SU-DHL-6 (cell line): ENCODE data around the gene LAMB4.

Experiments
- H2AFZ ChIP-seq: fragments of 200-600 bp; sonication (generic); 2 replicates; pipeline ENCODE4 v1.6.1; 2014; ENCODE audit warnings: low read depth, mild to moderate bottlenecking, moderate library complexity, mixed read lengths, antibody characterized with exemption, low read length; ENCODE audit not compliant: severe bottlenecking
- H3F3A ChIP-seq: fragments of 200-600 bp; shearing (Covaris generic); 2 replicates; pipeline ENCODE4 v1.6.0; 2016; ENCODE audit warnings: antibody characterized with exemption, mild to moderate bottlenecking; ENCODE audit not compliant: insufficient read depth
- H3K27ac ChIP-seq: fragments of 200-600 bp; sonication (generic); 2 replicates; pipeline ENCODE4 v1.5.1; 2016; ENCODE audit warnings: low read depth, mild to moderate bottlenecking, low read length, moderate library complexity, mixed read lengths
- H3K27me3 ChIP-seq: fragments of 200-600 bp; sonication (generic), shearing (Covaris generic); 2 replicates; pipeline ENCODE4 v1.6.0; 2014; ENCODE audit warnings: mild to moderate bottlenecking, low read length
- H3K36me3 ChIP-seq: fragments of 200-600 bp; sonication (generic); 2 replicates; pipeline ENCODE4 v1.6.1; 2014; ENCODE audit warnings: mild to moderate bottlenecking, low read length, mixed read lengths
- H3K4me2 ChIP-seq: fragments of 300-600, 200-600 bp; shearing (Covaris generic), sonication (generic); 2 replicates; pipeline ENCODE4 v1.6.0; 2014; ENCODE audit warnings: low read length, low read depth, mild to moderate bottlenecking; ENCODE audit not compliant: poor library complexity, severe bottlenecking
- H3K4me3 ChIP-seq: fragments of 200-600 bp; sonication (generic); 2 replicates; pipeline ENCODE4 v1.5.1; 2014; ENCODE audit warnings: antibody characterized with exemption, low read length, mild to moderate bottlenecking, mixed read lengths; ENCODE audit not compliant: insufficient read depth, poor library complexity, severe bottlenecking
- H3K79me2 ChIP-seq: fragments of 200-600 bp; sonication (generic); 2 replicates; pipeline ENCODE4 v1.6.1; 2014; ENCODE audit warnings: mild to moderate bottlenecking, low read length, moderate library complexity; ENCODE audit not compliant: insufficient read depth
- H3K9ac ChIP-seq: fragments of 200-600 bp; sonication (generic); 2 replicates; pipeline ENCODE4 v1.7.0; 2014; ENCODE audit warnings: mild to moderate bottlenecking, low read length
- H3K9me2 ChIP-seq: fragments of 200-600 bp; sonication (generic); replicated peaks from 2 replicates; pipeline ENCODE4 v1.6.1; 2014; ENCODE audit warnings: low read length; ENCODE audit not compliant: insufficient read depth
- H3K9me3 ChIP-seq: fragments of 200-600 bp; sonication (generic); 2 replicates; pipeline ENCODE4 v1.6.1; 2014; ENCODE audit warnings: low read length, mixed read lengths; ENCODE audit not compliant: insufficient read depth
- H4K20me1 ChIP-seq: fragments of 200-600 bp; sonication (generic); 2 replicates; pipeline ENCODE4 v1.6.1; 2014; ENCODE audit warnings: low read depth, mild to moderate bottlenecking, antibody characterized with exemption, low read length, moderate library complexity, mixed read lengths
- CTCF ChIP-seq: fragments of 200-600 bp; sonication (generic); IDR thresholded peaks from one replicate; pipeline ENCODE4 v1.5.1; 2017; ENCODE audit warnings: antibody characterized with exemption, mild to moderate bottlenecking, low read length, moderate library complexity; ENCODE audit not compliant: insufficient read depth, poor library complexity, severe bottlenecking
- EZH2phosphoT487 ChIP-seq: fragments of 200-600 bp; sonication (generic), shearing (Covaris generic); conservative IDR thresholded peaks from 2 replicates; pipeline ENCODE4 v1.6.1; 2018; ENCODE audit warnings: mild to moderate bottlenecking, antibody characterized with exemption, low read length, moderate library complexity, mixed read lengths

LAMB4 gene

GRCh38 chr7:108088729-108089128, 41.4 kb downstream of the LAMB4 start:
- TF ChIP-seq EZH2phosphoT487, result no peak
- no peak for TF ChIP-seq CTCF
- H4K20me1 ChIP-seq, result no peaks in the 10 kb centered on the region
- H3K79me2 ChIP-seq, result no peaks in the 10 kb centered on the region
- no peak overlapping the region for H3K4me2 ChIP-seq
- no peaks in the 10 kb centered on the region for H3K9me3 ChIP-seq
- H3K36me3 ChIP-seq, result no peaks in the 10 kb centered on the region
- H3K27ac ChIP-seq, result no peak overlapping the region
- H3K9me2 ChIP-seq, result no peaks in the 10 kb centered on the region
- no peak overlapping the region for H3K9ac ChIP-seq
- no peaks in the 10 kb centered on the region for H3K27me3 ChIP-seq
- no peaks in the 10 kb centered on the region for H3F3A ChIP-seq
- H3K4me3 ChIP-seq, result no peak overlapping the region
- no peak overlapping the region for H2AFZ ChIP-seq

GRCh38 chr7:108087778-108088177, 42.4 kb downstream of the LAMB4 start:
- no peak overlapping the region for H2AFZ ChIP-seq
- H3K27ac ChIP-seq, result no peak overlapping the region
- H3K79me2 ChIP-seq, result no peaks in the 10 kb centered on the region
- TF ChIP-seq CTCF (no peak), EZH2phosphoT487 (no peak)
- H4K20me1 ChIP-seq, result no peaks in the 10 kb centered on the region
- no peak overlapping the region for H3K4me2 ChIP-seq
- no peaks in the 10 kb centered on the region for H3K27me3 ChIP-seq
- no peaks in the 10 kb centered on the region for H3K36me3 ChIP-seq
- no peaks in the 10 kb centered on the region for H3K9me2 ChIP-seq
- no peak overlapping the region for H3K4me3 ChIP-seq
- no peaks in the 10 kb centered on the region for H3K9me3 ChIP-seq
- H3F3A ChIP-seq, result no peaks in the 10 kb centered on the region
- no peak overlapping the region for H3K9ac ChIP-seq

DNA sequence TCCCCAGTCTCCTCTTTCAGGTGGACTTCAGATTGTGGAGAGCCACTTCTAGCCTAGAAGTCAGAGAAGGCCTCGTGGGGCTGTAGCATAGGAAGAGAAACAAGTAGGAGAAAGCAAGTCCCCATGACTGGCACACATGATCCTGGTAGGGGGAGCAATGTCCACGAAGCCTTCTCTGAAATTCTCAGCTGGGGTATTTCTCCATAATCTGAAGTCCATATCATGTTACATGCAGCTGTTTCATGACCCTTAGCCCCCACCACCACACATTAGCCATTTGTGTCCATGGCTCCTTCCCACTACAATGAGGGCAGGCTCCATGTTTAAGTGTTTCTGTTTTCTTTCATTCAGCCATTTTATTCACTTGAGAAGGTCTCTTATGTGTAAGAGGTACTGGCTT, 43.2 kb downstream of the LAMB4 start:
- Histone ChIP-seq H3K9ac (no peak overlapping the region), H3F3A (no peaks in the 10 kb centered on the region), H3K27ac (no peak overlapping the region), H3K27me3 (no peaks in the 10 kb centered on the region), H3K36me3 (no peaks in the 10 kb centered on the region), H4K20me1 (no peaks in the 10 kb centered on the region), H3K4me3 (no peak overlapping the region), H3K9me2 (no peaks in the 10 kb centered on the region), H2AFZ (no peak overlapping the region), H3K9me3 (no peaks in the 10 kb centered on the region), H3K79me2 (no peaks in the 10 kb centered on the region), H3K4me2 (no peak overlapping the region)
- no peak for TF ChIP-seq EZH2phosphoT487
- no peak for TF ChIP-seq CTCF

DNA sequence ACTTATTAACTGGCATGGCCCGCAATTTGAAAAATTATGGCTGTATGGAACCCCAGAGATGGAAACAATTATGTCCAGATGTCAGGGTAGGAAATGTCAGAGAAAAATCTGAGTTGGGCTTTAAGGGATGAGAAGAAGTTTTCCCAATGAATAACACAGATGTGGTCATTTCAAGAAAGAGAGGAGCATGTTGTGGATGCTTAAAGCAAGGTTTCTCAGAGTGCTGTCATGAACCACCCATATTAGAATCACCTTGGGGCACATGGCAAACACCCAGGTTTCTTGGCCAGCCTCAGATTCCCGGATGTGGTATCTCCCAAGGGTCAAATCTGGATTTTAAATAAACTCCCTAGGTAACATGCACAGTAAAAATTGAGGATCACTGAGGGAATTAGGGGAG, 43.6 kb downstream of the LAMB4 start:
- Histone ChIP-seq H3K79me2 (no peaks in the 10 kb centered on the region), H3K4me3 (no peak overlapping the region), H3K9me2 (no peaks in the 10 kb centered on the region), H3K9me3 (no peaks in the 10 kb centered on the region), H3K27ac (no peak overlapping the region), H3K4me2 (no peak overlapping the region), H3K36me3 (no peaks in the 10 kb centered on the region), H4K20me1 (no peaks in the 10 kb centered on the region), H3F3A (no peaks in the 10 kb centered on the region), H3K9ac (no peak overlapping the region), H3K27me3 (no peaks in the 10 kb centered on the region), H2AFZ (no peak overlapping the region)
- TF ChIP-seq EZH2phosphoT487 (no peak), CTCF (no peak)
